K562 (cell line): ENCODE data around the gene ITSN2. TPM values are rescaled to one million over a fixed set of nuclear protein-coding genes. Genes with fewer than 3 reads are reported as not detected.
A peak's percentile ranks its signal among the peaks of the same experiment; 100 is the strongest.

Source experiments
- ARID2 ChIP-seq: fragments of 450-650 bp; IDR thresholded peaks from 2 replicates; pipeline ENCODE4 v1.6.1; 2017; ENCODE audit warnings: antibody characterized with exemption, mild to moderate bottlenecking
- CAMTA2 ChIP-seq: fragments of 250-450 bp; sonication (Bioruptor Pico); conservative IDR thresholded peaks from 2 replicates; pipeline ENCODE4 v1.5.1; 2022
- CBFA2T3 ChIP-seq: fragments of 450-650 bp; IDR thresholded peaks from 2 replicates; pipeline ENCODE4 v1.6.1; 2017
- CC2D1A ChIP-seq: fragments of 450-650 bp; IDR thresholded peaks from 2 replicates; pipeline ENCODE4 v1.6.1; 2017; ENCODE audit warnings: mild to moderate bottlenecking
- E2F6 ChIP-seq, 2 experiments: IDR thresholded peaks; 2 replicates each; pipeline ENCODE4 v1.6.1; 2011; ENCODE audit warnings: borderline replicate concordance in 1 of 2, control low read depth in 1 of 2, low read depth in 1 of 2, low read length in 1 of 2, mild to moderate bottlenecking in 1 of 2, mixed read lengths in 1 of 2, moderate library complexity in 1 of 2; ENCODE audit not compliant: insufficient read depth in 1 of 2, insufficient read length in 1 of 2, poor library complexity in 1 of 2, severe bottlenecking in 1 of 2; ENCODE audit errors: extremely low read depth in 1 of 2
- GTF2E2 ChIP-seq: fragments of 200-800 bp; sonication (Bioruptor generic); IDR thresholded peaks from 2 replicates; pipeline ENCODE4 v1.6.1; 2016; ENCODE audit warnings: missing genetic modification characterization, missing compliant biosample characterization
- HDAC2 ChIP-seq: fragments of 450-650 bp; IDR thresholded peaks from 2 replicates; pipeline ENCODE4 v1.6.1; 2016; ENCODE audit warnings: mild to moderate bottlenecking
- HLTF ChIP-seq: fragments of 450-650 bp; IDR thresholded peaks from 2 replicates; pipeline ENCODE4 v1.6.1; 2016
- LARP7 ChIP-seq: fragments of 450-650 bp; IDR thresholded peaks from 2 replicates; pipeline ENCODE4 v1.6.1; 2016
- MYNN ChIP-seq, 2 experiments: sonication (generic); formaldehyde crosslinking in 1 of 2; IDR thresholded peaks; 2 replicates each; pipeline versions ENCODE4 v1.5.0 to v1.6.1; 2016 to 2020; ENCODE audit warnings: antibody characterized with exemption in 1 of 2, missing genetic modification reagents in 1 of 2
- NFIX ChIP-seq: fragments of 250-450 bp; sonication (Bioruptor Pico); IDR thresholded peaks from 2 replicates; pipeline ENCODE4 v1.4.0; 2020; ENCODE audit warnings: low read depth, mild to moderate bottlenecking, moderate library complexity
- NR2F6 ChIP-seq: fragments of 450-650 bp; formaldehyde crosslinking; IDR thresholded peaks from 2 replicates; pipeline ENCODE4 v1.4.0; 2020; ENCODE audit warnings: mild to moderate bottlenecking
- NRF1 ChIP-seq, 2 experiments: fragments of 450-650 bp; IDR thresholded peaks in 1 of 2; conservative IDR thresholded peaks in 1 of 2; 2 replicates each; pipeline ENCODE4 v1.6.1; 2014; ENCODE audit warnings: mild to moderate bottlenecking in 2 of 2
- POLR2B ChIP-seq: fragments of 450-650 bp; IDR thresholded peaks from 2 replicates; pipeline ENCODE4 v1.6.1; 2018; ENCODE audit warnings: low read depth; ENCODE audit not compliant: partially characterized antibody
- PRPF4 ChIP-seq: fragments of 200-400 bp; formaldehyde crosslinking; IDR thresholded peaks from one replicate; pipeline ENCODE4 v1.6.1; 2017; ENCODE audit warnings: low read length, low read depth, mild to moderate bottlenecking; ENCODE audit not compliant: insufficient read depth, poor library complexity, severe bottlenecking
- RB1 ChIP-seq: fragments of 450-650 bp; IDR thresholded peaks from 2 replicates; pipeline ENCODE4 v1.6.1; 2017; ENCODE audit warnings: low read depth, mild to moderate bottlenecking
- SRSF1 ChIP-seq: fragments of 200-400 bp; formaldehyde crosslinking; IDR thresholded peaks from 2 replicates; pipeline ENCODE4 v1.6.1; 2017; ENCODE audit warnings: mild to moderate bottlenecking, low read depth, low read length, moderate library complexity
- VEZF1 ChIP-seq: fragments of 200-800 bp; sonication (Bioruptor generic); IDR thresholded peaks from 2 replicates; pipeline ENCODE4 v1.6.1; 2017; ENCODE audit warnings: missing genetic modification characterization, missing compliant biosample characterization
- WHSC1 ChIP-seq: IDR thresholded peaks from one replicate; pipeline ENCODE4 v1.6.1; 2012; ENCODE audit warnings: low read length, control low read depth, inconsistent platforms
- ZBTB17 ChIP-seq: fragments of 450-650 bp; formaldehyde crosslinking; IDR thresholded peaks from 2 replicates; pipeline ENCODE4 v1.4.0; 2020; ENCODE audit warnings: mild to moderate bottlenecking
- ZNF311 ChIP-seq: fragments of 250-450 bp; sonication (Bioruptor Pico); IDR thresholded peaks from 2 replicates; pipeline ENCODE4 v1.4.0; 2020; ENCODE audit warnings: mild to moderate bottlenecking, moderate library complexity
- ZNF584 ChIP-seq: fragments of 200-800 bp; sonication (Bioruptor generic); IDR thresholded peaks from 2 replicates; pipeline ENCODE4 v1.6.1; 2016; ENCODE audit warnings: low read depth, mild to moderate bottlenecking, missing genetic modification characterization, missing compliant biosample characterization
- polyA plus RNA-seq, 8 experiments: library from polyadenylated mRNA; depleted of rRNA in 4 of 8; stranded (reverse) in 5 of 8; unstranded in 3 of 8; fragments of >200 nt; fragmentation: Nextera tagmentation in 2 of 8; fragmentation: Illumina TruSeq in 1 of 8; extraction: Ambion mirVana in 2 of 8; extraction: Trizol in 1 of 8; gene quantifications; 2 replicates each; pipeline versions ENCODE4 v1.2.1 to v1.2.3, GENCODE V29; 2011 to 2014; ENCODE audit warnings: inconsistent platforms in 1 of 8, missing spikeins in 1 of 8
- total RNA-seq, 7 experiments: library from RNA; depleted of rRNA in 6 of 7; stranded (reverse); fragments of >200 nt in 6 of 7; fragmentation: Illumina TruSeq in 2 of 7; extraction: Trizol in 2 of 7; gene quantifications; 2 replicates each; pipeline versions ENCODE4 v1.2.1 to v1.2.3, GENCODE V29; 2011 to 2021; ENCODE audit warnings: low replicate concordance in 1 of 7
- TF ChIP-seq, protein P1 (sequence below): fragments of 250-450 bp; sonication (Bioruptor Pico); IDR thresholded peaks from 2 replicates; pipeline ENCODE4 v1.4.0; 2020; ENCODE audit warnings: mild to moderate bottlenecking, moderate library complexity, borderline replicate concordance
- TF ChIP-seq, protein P2 (sequence below): fragments of 450-650 bp; formaldehyde crosslinking; IDR thresholded peaks from 2 replicates; pipeline ENCODE4 v1.4.0; 2022; ENCODE audit warnings: missing genetic modification characterization

ITSN2 gene
- total and polyA plus RNA-seq, 9 of the 15 experiments (the other 6 are each of a cell fraction or from before 2014, with no cell fraction given): 6.6 to 19.9 (median 15.2) TPM

DNA sequence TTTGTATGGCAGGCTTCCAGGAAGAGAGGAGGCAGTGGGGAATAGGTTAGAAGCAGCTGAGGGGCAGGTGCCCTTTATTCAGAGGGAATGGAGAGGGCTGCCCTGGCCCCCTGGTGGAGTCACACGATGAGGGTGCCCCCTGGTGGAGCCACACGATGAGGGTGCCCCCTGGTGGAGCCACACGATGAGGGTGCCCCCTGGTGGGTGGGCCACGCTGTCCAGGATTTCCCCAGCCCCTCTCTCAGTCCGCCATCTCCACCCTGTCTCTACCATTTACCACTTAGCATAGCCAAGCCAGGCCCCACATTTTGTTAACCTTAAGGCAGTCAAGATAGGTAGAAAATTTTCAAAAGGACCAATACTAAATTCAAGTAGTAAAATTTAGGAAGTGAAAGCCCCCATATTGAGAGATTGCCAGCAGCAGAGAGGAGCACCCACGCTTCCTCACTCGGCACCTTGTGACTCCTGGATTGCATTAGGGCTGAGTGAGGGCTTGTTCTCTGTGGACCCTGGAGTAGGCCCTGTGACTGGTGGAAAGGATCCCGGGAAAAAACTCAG, 195.8 kb downstream of the ITSN2 start (continued):
- TF ChIP-seq HLTF: no peak
- TF ChIP-seq POLR2B: no peak
- no peak for TF ChIP-seq ZBTB17 (CRISPR knock-in tag)
- peak; percentile 52; the same call in 1 of the 2 replicates for TF ChIP-seq MYNN (IDR thresholded peaks at IDR 0.05)
- TF ChIP-seq MYNN (CRISPR knock-in tag; IDR thresholded peaks at IDR 0.05): no peak
- no peak for TF ChIP-seq ZNF311 (CRISPR knock-in tag)
- TF ChIP-seq RB1: peak; percentile 54; the same call in 1 of the 2 replicates
- no peak for TF ChIP-seq WHSC1
- no peak for TF ChIP-seq NRF1 (conservative IDR thresholded peaks at IDR 0.05 in 1 of 2, IDR thresholded peaks at IDR 0.05 in 1 of 2)
- TF ChIP-seq PRPF4: no peak
- no peak for TF ChIP-seq LARP7
- no peak for TF ChIP-seq GTF2E2 (tag)
- TF ChIP-seq, protein P1, sequence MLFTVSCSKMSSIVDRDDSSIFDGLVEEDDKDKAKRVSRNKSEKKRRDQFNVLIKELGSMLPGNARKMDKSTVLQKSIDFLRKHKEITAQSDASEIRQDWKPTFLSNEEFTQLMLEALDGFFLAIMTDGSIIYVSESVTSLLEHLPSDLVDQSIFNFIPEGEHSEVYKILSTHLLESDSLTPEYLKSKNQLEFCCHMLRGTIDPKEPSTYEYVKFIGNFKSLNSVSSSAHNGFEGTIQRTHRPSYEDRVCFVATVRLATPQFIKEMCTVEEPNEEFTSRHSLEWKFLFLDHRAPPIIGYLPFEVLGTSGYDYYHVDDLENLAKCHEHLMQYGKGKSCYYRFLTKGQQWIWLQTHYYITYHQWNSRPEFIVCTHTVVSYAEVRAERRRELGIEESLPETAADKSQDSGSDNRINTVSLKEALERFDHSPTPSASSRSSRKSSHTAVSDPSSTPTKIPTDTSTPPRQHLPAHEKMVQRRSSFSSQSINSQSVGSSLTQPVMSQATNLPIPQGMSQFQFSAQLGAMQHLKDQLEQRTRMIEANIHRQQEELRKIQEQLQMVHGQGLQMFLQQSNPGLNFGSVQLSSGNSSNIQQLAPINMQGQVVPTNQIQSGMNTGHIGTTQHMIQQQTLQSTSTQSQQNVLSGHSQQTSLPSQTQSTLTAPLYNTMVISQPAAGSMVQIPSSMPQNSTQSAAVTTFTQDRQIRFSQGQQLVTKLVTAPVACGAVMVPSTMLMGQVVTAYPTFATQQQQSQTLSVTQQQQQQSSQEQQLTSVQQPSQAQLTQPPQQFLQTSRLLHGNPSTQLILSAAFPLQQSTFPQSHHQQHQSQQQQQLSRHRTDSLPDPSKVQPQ (CRISPR knock-in tag): no peak
- peak; percentile 45 for TF ChIP-seq VEZF1 (CRISPR knock-in tag)
- no peak for TF ChIP-seq SRSF1
- TF ChIP-seq ARID2: peak; percentile 60; the same call in 1 of the 2 replicates
- TF ChIP-seq HDAC2: no peak
- no peak for TF ChIP-seq NFIX (CRISPR knock-in tag)
- no peak for TF ChIP-seq CBFA2T3
- no peak for TF ChIP-seq ZNF584
- no peak for TF ChIP-seq NR2F6 (CRISPR knock-in tag)
- TF ChIP-seq CAMTA2: no peak
- TF ChIP-seq E2F6 (IDR thresholded peaks at IDR 0.05; ENCODE audit: borderline replicate concordance in 1 of 2, extremely low read depth in 1 of 2, insufficient read depth in 1 of 2, insufficient read length in 1 of 2, low read depth in 1 of 2, low read length in 1 of 2, poor library complexity in 1 of 2, severe bottlenecking in 1 of 2): no peak
- peak; percentile 66; the same call in 1 of the 2 replicates for TF ChIP-seq CC2D1A
- TF ChIP-seq, protein P2, sequence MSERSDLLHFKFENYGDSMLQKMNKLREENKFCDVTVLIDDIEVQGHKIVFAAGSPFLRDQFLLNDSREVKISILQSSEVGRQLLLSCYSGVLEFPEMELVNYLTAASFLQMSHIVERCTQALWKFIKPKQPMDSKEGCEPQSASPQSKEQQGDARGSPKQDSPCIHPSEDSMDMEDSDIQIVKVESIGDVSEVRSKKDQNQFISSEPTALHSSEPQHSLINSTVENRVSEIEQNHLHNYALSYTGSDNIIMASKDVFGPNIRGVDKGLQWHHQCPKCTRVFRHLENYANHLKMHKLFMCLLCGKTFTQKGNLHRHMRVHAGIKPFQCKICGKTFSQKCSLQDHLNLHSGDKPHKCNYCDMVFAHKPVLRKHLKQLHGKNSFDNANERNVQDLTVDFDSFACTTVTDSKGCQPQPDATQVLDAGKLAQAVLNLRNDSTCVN (CRISPR knock-in tag): no peak
